Neuronal stem cell (in vitro differentiated cells): ENCODE measurements around the gene SYNGR3.

Source experiments
- DNase-seq: peaks from one replicate; pipeline ENCODE4 v3.0.0-alpha.2; 2013; ENCODE audit warnings: low spot score
- H2AFZ ChIP-seq: one replicate; pipeline ENCODE4 v1.6.1; 2013; ENCODE audit warnings: mild to moderate bottlenecking, low read length, inconsistent platforms
- H2AK5ac ChIP-seq: 2 replicates; pipeline ENCODE4 v1.6.1; 2013; ENCODE audit warnings: low read depth, mild to moderate bottlenecking, inconsistent platforms, low read length, moderate library complexity, mixed read lengths
- H2BK120ac ChIP-seq: 2 replicates; pipeline ENCODE4 v1.6.1; 2013; ENCODE audit warnings: low read depth, mild to moderate bottlenecking, inconsistent platforms, low read length, moderate library complexity, mixed read lengths
- H2BK12ac ChIP-seq: one replicate; pipeline ENCODE4 v1.6.1; 2013; ENCODE audit warnings: low read length, inconsistent platforms
- H2BK15ac ChIP-seq: 2 replicates; pipeline ENCODE4 v1.6.1; 2013; ENCODE audit warnings: mild to moderate bottlenecking, low read length, inconsistent platforms, mixed read lengths
- H2BK5ac ChIP-seq: one replicate; pipeline ENCODE4 v1.6.1; 2013; ENCODE audit warnings: inconsistent platforms, mild to moderate bottlenecking, low read length, moderate library complexity
- H3K14ac ChIP-seq: one replicate; pipeline ENCODE4 v1.6.1; 2013; ENCODE audit warnings: low read length, inconsistent platforms
- H3K18ac ChIP-seq: 2 replicates; pipeline ENCODE4 v1.6.1; 2013; ENCODE audit warnings: low read length, inconsistent platforms
- H3K23ac ChIP-seq: 2 replicates; pipeline ENCODE4 v1.6.1; 2013; ENCODE audit warnings: low read depth, mild to moderate bottlenecking, mixed read lengths, low read length, inconsistent platforms; ENCODE audit not compliant: poor library complexity
- H3K27ac ChIP-seq: replicated peaks from 3 replicates; pipeline ENCODE4 v1.5.1; 2013; ENCODE audit warnings: low read length, inconsistent platforms
- H3K27me3 ChIP-seq, 3 experiments: 2 replicates each; pipeline ENCODE4 v1.6.1; 2013; ENCODE audit warnings: low read length in 3 of 3, mild to moderate bottlenecking in 2 of 3, inconsistent platforms in 1 of 3, low read depth in 1 of 3, mixed read lengths in 1 of 3, moderate library complexity in 1 of 3; ENCODE audit not compliant: control insufficient read depth in 3 of 3, insufficient read depth in 3 of 3
- H3K36me3 ChIP-seq, 2 donors: replicated peaks in 1 of 2; 2 replicates each; pipeline ENCODE4 v1.6.1; 2013; ENCODE audit warnings: low read length in 2 of 2; ENCODE audit not compliant: control insufficient read depth in 2 of 2, insufficient read depth in 2 of 2
- H3K4ac ChIP-seq: 2 replicates; pipeline ENCODE4 v1.6.1; 2013; ENCODE audit warnings: inconsistent platforms, mild to moderate bottlenecking, low read length, moderate library complexity
- H3K4me1 ChIP-seq, 2 donors: 1 replicate in 1 of 2; 2 replicates in 1 of 2; pipeline ENCODE4 v1.6.1; 2013; ENCODE audit warnings: low read length in 2 of 2, low read depth in 1 of 2; ENCODE audit not compliant: control insufficient read depth in 2 of 2, insufficient read depth in 1 of 2
- H3K4me2 ChIP-seq: one replicate; pipeline ENCODE4 v1.6.1; 2013; ENCODE audit warnings: mild to moderate bottlenecking, low read length, inconsistent platforms; ENCODE audit not compliant: insufficient read depth, poor library complexity, severe bottlenecking
- H3K4me3 ChIP-seq, 2 donors: 2 replicates each; pipeline ENCODE4 v1.5.1; 2013; ENCODE audit warnings: low read length in 2 of 2, mild to moderate bottlenecking in 2 of 2, inconsistent platforms in 1 of 2, moderate library complexity in 1 of 2
- H3K79me1 ChIP-seq: one replicate; pipeline ENCODE4 v1.6.1; 2013; ENCODE audit warnings: low read depth, mild to moderate bottlenecking, inconsistent platforms, low read length, moderate library complexity
- H3K9ac ChIP-seq: one replicate; pipeline ENCODE4 v1.6.1; 2013; ENCODE audit warnings: mild to moderate bottlenecking, low read depth, low read length, inconsistent platforms; ENCODE audit not compliant: poor library complexity
- H3K9me3 ChIP-seq, 2 donors: replicated peaks in 1 of 2; 2 replicates each; pipeline versions ENCODE3 to v1.6.1; 2013; ENCODE audit warnings: low read length in 2 of 2, mild to moderate bottlenecking in 2 of 2, inconsistent platforms in 1 of 2, low read depth in 1 of 2, mixed read lengths in 1 of 2, moderate library complexity in 1 of 2; ENCODE audit not compliant: control insufficient read depth in 2 of 2, insufficient read depth in 1 of 2
- H4K8ac ChIP-seq: one replicate; pipeline ENCODE4 v1.6.1; 2013; ENCODE audit warnings: low read depth, mild to moderate bottlenecking, inconsistent platforms, low read length, moderate library complexity
- H4K91ac ChIP-seq: one replicate; pipeline ENCODE4 v1.6.1; 2013; ENCODE audit warnings: low read length, low read depth, mild to moderate bottlenecking, inconsistent platforms; ENCODE audit not compliant: poor library complexity
- WGBS, 2 donors: extraction: QIAGEN DNeasy Blood & Tissue Kit; methylation state at CpG; one replicate each; pipeline ENCODE4 v1.1.7; 2013; ENCODE audit warnings: missing lambda C conversion rate in 2 of 2, mixed read lengths in 1 of 2; ENCODE audit not compliant: insufficient read length in 2 of 2, insufficient replicate concordance in 1 of 2; ENCODE audit errors: extremely low coverage in 2 of 2; 5-methylcytosine and 5-hydroxymethylcytosine counted together

SYNGR3 gene

GRCh38 chr16:1976216-1976520, 13.6 kb upstream of the SYNGR3 start:
- H2BK12ac ChIP-seq: no peak overlapping the region
- peaks cover 22% of the 10 kb centered on the region for H3K79me1 ChIP-seq
- H2BK15ac ChIP-seq: no peak overlapping the region
- H2AK5ac ChIP-seq: no peak overlapping the region
- no peak overlapping the region for H4K8ac ChIP-seq
- no peak overlapping the region for H3K9ac ChIP-seq
- H3K23ac ChIP-seq: no peak overlapping the region
- WGBS, 2 donors: no CpG with 5 or more reads among the region's 8 CpGs
- H3K14ac ChIP-seq: no peak overlapping the region
- peaks cover 2 to 14% of the 10 kb centered on the region in 2 donors for H3K4me1 ChIP-seq
- no peak overlapping the region for H3K27ac ChIP-seq
- no peak overlapping the region for H3K4ac ChIP-seq
- H3K4me3 ChIP-seq: no peak overlapping the region
- no peak overlapping the region for H2BK120ac ChIP-seq
- peak overlapping the region; percentile 13 for H3K18ac ChIP-seq
- no peak overlapping the region for H2BK5ac ChIP-seq
- peaks cover 0 to 31% (median 18%) of the 10 kb centered on the region in 3 experiments for H3K27me3 ChIP-seq
- no peak overlapping the region for H3K4me2 ChIP-seq
- H3K9me3 ChIP-seq: no peaks in the 10 kb centered on the region
- peaks cover 31 to 47% of the 10 kb centered on the region in 2 donors for H3K36me3 ChIP-seq
- no peak overlapping the region for H2AFZ ChIP-seq
- no peak for DNase-seq
- no peak overlapping the region for H4K91ac ChIP-seq

- Histone ChIP-seq H3K79me1 (peaks cover 18% of the 10 kb centered on the region), H2BK15ac (no peak overlapping the region), H2BK120ac (no peak overlapping the region), H3K23ac (peak overlapping the region; percentile 43), H3K4me3 (no peak overlapping the region), H4K91ac (no peak overlapping the region), H3K18ac (no peak overlapping the region), H3K4ac (no peak overlapping the region), H3K4me1 (peaks cover 10 to 23% of the 10 kb centered on the region in 2 donors), H3K36me3 (peaks cover 31 to 47% of the 10 kb centered on the region in 2 donors), H3K9ac (peak overlapping the region; percentile 50), H2BK12ac (no peak overlapping the region), H3K4me2 (no peak overlapping the region), H3K27ac (no peak overlapping the region), H2AK5ac (no peak overlapping the region), H4K8ac (no peak overlapping the region), H3K27me3 (peaks cover 0 to 42% (median 18%) of the 10 kb centered on the region in 3 experiments), H2BK5ac (no peak overlapping the region), H3K14ac (no peak overlapping the region), H3K9me3 (no peaks in the 10 kb centered on the region), H2AFZ (no peak overlapping the region)
- no peak for DNase-seq
- no CpG with 5 or more reads among the region's 33 CpGs for WGBS, 2 donors
These were observed 12.6 kb upstream of the SYNGR3 start for GRCh38 chr16:1976951-1977874.

GRCh38 chr16:1977875-1978268, 11.9 kb upstream of the SYNGR3 start:
- WGBS, 2 donors: no CpG with 5 or more reads among the region's 18 CpGs
- Histone ChIP-seq H3K79me1 (peaks cover 12% of the 10 kb centered on the region), H4K91ac (no peak overlapping the region), H3K9ac (peak overlapping the region; percentile 50), H3K4me2 (no peak overlapping the region), H2BK12ac (no peak overlapping the region), H3K4me3 (no peak overlapping the region), H3K14ac (no peak overlapping the region), H2AK5ac (no peak overlapping the region), H2BK15ac (no peak overlapping the region), H2BK120ac (no peak overlapping the region), H2BK5ac (no peak overlapping the region), H3K36me3 (peaks cover 31 to 47% of the 10 kb centered on the region in 2 donors), H3K27me3 (peaks cover 0 to 48% (median 18%) of the 10 kb centered on the region in 3 experiments), H4K8ac (no peak overlapping the region), H2AFZ (no peak overlapping the region), H3K18ac (no peak overlapping the region), H3K23ac (peak overlapping the region; percentile 43), H3K9me3 (no peaks in the 10 kb centered on the region), H3K27ac (no peak overlapping the region), H3K4me1 (peaks cover 10 to 22% of the 10 kb centered on the region in 2 donors), H3K4ac (no peak overlapping the region)
- DNase-seq: no peak

- Histone ChIP-seq H3K14ac (no peak overlapping the region), H3K27me3 (peaks cover 0 to 50% (median 18%) of the 10 kb centered on the region in 3 experiments), H2BK120ac (no peak overlapping the region), H3K36me3 (peaks cover 31 to 47% of the 10 kb centered on the region in 2 donors), H4K91ac (no peak overlapping the region), H2AK5ac (peak overlapping the region; percentile 75), H2AFZ (no peak overlapping the region), H3K18ac (no peak overlapping the region), H3K79me1 (peaks cover 12% of the 10 kb centered on the region), H3K9me3 (no peaks in the 10 kb centered on the region), H3K4me3 (no peak overlapping the region), H3K4ac (no peak overlapping the region), H3K4me1 (peaks cover 10 to 24% of the 10 kb centered on the region in 2 donors), H2BK5ac (no peak overlapping the region), H3K9ac (peak overlapping the region; percentile 21), H4K8ac (no peak overlapping the region), H3K27ac (no peak overlapping the region), H3K23ac (peak overlapping the region; percentile 99), H2BK15ac (no peak overlapping the region), H3K4me2 (no peak overlapping the region), H2BK12ac (peak overlapping the region; percentile 90)
- no CpG with 5 or more reads among the region's 37 CpGs for WGBS, 2 donors
- no peak for DNase-seq
These were observed 11.2 kb upstream of the SYNGR3 start for GRCh38 chr16:1978476-1979120.
